Measurements from ENCODE around the gene INPP5J. TPM values are rescaled to one million over a fixed set of nuclear protein-coding genes. Genes with fewer than 3 reads are reported as not detected.
A peak's percentile ranks its signal among the peaks of the same experiment; 100 is the strongest.

Gene INPP5J
- total and polyA plus RNA-seq, 2 experiments from 2014 or later: 4.8 to 14.5 TPM

DNA sequence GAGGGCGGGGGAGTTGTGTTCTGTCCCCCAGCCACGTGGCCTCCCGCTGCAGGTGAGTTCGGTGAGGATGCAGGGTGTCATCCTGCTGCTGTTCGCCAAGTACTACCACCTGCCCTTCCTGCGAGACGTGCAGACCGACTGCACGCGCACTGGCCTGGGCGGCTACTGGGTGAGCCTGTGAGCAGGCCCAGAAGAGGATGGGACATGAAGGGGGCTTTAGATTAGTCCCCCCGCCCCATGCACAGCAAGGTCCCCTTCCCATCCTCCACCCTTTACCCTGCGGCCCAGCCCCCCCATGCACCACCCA is 4.1 kb downstream of the INPP5J start:
- TF ChIP-seq, protein P1, sequence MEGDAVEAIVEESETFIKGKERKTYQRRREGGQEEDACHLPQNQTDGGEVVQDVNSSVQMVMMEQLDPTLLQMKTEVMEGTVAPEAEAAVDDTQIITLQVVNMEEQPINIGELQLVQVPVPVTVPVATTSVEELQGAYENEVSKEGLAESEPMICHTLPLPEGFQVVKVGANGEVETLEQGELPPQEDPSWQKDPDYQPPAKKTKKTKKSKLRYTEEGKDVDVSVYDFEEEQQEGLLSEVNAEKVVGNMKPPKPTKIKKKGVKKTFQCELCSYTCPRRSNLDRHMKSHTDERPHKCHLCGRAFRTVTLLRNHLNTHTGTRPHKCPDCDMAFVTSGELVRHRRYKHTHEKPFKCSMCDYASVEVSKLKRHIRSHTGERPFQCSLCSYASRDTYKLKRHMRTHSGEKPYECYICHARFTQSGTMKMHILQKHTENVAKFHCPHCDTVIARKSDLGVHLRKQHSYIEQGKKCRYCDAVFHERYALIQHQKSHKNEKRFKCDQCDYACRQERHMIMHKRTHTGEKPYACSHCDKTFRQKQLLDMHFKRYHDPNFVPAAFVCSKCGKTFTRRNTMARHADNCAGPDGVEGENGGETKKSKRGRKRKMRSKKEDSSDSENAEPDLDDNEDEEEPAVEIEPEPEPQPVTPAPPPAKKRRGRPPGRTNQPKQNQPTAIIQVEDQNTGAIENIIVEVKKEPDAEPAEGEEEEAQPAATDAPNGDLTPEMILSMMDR (conservative IDR thresholded peaks at IDR 0.05; ENCODE audit: low read depth in 2 of 2): no peak
- no peak for TF ChIP-seq POLR2AphosphoS5 (IDR thresholded peaks at IDR 0.05; ENCODE audit: low read depth)
- no peak for TF ChIP-seq ETS1 (IDR thresholded peaks at IDR 0.05)
- TF ChIP-seq STAT1 (IDR thresholded peaks at IDR 0.05; ENCODE audit: unreplicated experiment): no peak
- no peak for TF ChIP-seq ZNF462 (CRISPR knock-in tag; IDR thresholded peaks at IDR 0.05)
- TF ChIP-seq, protein P2, sequence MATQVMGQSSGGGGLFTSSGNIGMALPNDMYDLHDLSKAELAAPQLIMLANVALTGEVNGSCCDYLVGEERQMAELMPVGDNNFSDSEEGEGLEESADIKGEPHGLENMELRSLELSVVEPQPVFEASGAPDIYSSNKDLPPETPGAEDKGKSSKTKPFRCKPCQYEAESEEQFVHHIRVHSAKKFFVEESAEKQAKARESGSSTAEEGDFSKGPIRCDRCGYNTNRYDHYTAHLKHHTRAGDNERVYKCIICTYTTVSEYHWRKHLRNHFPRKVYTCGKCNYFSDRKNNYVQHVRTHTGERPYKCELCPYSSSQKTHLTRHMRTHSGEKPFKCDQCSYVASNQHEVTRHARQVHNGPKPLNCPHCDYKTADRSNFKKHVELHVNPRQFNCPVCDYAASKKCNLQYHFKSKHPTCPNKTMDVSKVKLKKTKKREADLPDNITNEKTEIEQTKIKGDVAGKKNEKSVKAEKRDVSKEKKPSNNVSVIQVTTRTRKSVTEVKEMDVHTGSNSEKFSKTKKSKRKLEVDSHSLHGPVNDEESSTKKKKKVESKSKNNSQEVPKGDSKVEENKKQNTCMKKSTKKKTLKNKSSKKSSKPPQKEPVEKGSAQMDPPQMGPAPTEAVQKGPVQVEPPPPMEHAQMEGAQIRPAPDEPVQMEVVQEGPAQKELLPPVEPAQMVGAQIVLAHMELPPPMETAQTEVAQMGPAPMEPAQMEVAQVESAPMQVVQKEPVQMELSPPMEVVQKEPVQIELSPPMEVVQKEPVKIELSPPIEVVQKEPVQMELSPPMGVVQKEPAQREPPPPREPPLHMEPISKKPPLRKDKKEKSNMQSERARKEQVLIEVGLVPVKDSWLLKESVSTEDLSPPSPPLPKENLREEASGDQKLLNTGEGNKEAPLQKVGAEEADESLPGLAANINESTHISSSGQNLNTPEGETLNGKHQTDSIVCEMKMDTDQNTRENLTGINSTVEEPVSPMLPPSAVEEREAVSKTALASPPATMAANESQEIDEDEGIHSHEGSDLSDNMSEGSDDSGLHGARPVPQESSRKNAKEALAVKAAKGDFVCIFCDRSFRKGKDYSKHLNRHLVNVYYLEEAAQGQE (IDR thresholded peaks at IDR 0.05; ENCODE audit: unreplicated experiment): no peak
- TF ChIP-seq CREB1 (CRISPR knock-in tag; IDR thresholded peaks at IDR 0.05; ENCODE audit: low read depth): no peak
- no peak for TF ChIP-seq ZNF114 (CRISPR knock-in tag; IDR thresholded peaks at IDR 0.05)
- no peak for TF ChIP-seq JUNB (IDR thresholded peaks at IDR 0.05; ENCODE audit: unreplicated experiment)
- H3F3A ChIP-seq (replicated peaks; ENCODE audit: low read depth): no peaks in the 10 kb centered on the region
- no peak for DNase-seq (ENCODE audit: low spot score)
- H3K27ac ChIP-seq (ENCODE audit: low read depth): no peak overlapping the region
- Mint-ChIP-seq H3K36me3 (ENCODE audit: low read depth) (no peaks in the 10 kb centered on the region), H3K9me3 (no peaks in the 10 kb centered on the region), H3K27me3 (ENCODE audit: insufficient read depth, low read depth, poor library complexity) (peaks cover 18% of the 10 kb centered on the region), H3K27ac (no peak overlapping the region), H3K4me1 (peaks cover 22% of the 10 kb centered on the region), H3K4me3 (no peak overlapping the region)
- H3K9me2 ChIP-seq (ENCODE audit: insufficient read depth): no peaks in the 10 kb centered on the region
- ATAC-seq: no peak
- H2AFZ ChIP-seq: peak overlapping the region; percentile 9; the same call in 1 of the 2 replicates
- peak overlapping the region; percentile 49 for H3K4me3 ChIP-seq
- no peaks in the 10 kb centered on the region for H3K79me2 ChIP-seq (replicated peaks; ENCODE audit: insufficient read depth)
- no peaks in the 10 kb centered on the region for H3K36me3 ChIP-seq (ENCODE audit: insufficient read depth)
- H3K4me1 ChIP-seq (ENCODE audit: insufficient read depth): peaks cover 11% of the 10 kb centered on the region; the same call in 1 of the 2 replicates
- H4K20me1 ChIP-seq (replicated peaks; ENCODE audit: insufficient read depth): no peaks in the 10 kb centered on the region
- H3K4me2 ChIP-seq: peak overlapping the region; percentile 63
- H3K27me3 ChIP-seq (ENCODE audit: insufficient read depth): no peaks in the 10 kb centered on the region

Data from GM23338 (cell line).